GM21529 (cell line): ENCODE measurements around the gene MYLK.

Source experiments
- ATAC-seq: cut with Tn5 transposase; IDR thresholded peaks from one replicate; pipeline ENCODE4 v1.9.1; 2021; ENCODE audit not compliant: unreplicated experiment

The MYLK gene

DNA sequence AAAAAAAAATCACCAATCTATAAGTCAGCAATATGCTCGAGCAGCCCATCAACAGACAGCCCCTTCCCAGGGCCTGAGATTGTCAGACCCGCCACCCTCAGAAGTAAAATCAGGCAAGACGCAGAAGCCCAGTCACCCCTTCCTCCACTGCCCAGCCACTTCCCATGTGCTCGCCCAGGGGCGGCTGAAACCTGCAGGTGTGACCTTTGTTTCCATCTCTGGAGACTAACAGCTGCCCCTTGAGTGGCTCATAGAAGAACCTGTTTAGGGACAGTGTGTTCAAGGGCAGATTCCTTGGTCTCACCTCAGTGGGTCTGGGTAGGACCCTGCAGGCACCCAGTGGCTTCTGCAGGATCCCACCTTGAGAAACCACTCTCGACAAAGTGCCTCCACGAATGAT is 105.6 kb downstream of the MYLK start:
- no peak for ATAC-seq

DNA sequence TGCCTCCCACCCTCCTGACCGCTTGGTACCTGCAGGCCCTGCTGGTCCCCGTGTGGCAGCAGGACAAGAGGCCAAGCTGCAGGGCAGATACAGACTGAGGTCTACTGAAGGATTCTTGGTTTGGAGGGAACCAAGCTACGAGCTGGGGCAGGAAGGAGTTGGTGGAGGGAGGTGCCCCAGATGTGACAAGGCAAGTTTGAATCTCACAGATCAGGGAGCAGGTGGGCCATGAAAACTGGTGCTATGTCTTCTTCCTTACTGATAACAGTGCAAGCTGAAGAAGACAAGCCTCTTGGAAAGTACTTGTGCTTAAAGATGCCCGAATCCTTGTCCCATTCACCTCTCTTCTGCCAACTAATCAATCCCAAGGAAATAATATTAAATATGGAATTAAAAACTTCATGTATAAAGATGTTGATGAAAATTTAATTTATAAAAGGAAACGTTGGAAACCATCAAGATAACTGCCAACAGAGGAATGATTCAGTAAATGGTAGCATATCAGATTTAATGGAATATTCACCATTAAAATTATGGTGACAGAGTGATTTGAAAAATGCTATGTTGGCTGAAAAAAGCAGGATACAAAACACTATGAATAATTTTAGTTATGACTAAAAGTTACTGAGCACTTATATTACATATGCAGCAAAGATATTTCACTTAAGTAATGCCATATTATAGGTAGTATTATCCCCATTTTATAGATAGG is 107.9 kb downstream of the MYLK start:
- ATAC-seq: no peak

DNA sequence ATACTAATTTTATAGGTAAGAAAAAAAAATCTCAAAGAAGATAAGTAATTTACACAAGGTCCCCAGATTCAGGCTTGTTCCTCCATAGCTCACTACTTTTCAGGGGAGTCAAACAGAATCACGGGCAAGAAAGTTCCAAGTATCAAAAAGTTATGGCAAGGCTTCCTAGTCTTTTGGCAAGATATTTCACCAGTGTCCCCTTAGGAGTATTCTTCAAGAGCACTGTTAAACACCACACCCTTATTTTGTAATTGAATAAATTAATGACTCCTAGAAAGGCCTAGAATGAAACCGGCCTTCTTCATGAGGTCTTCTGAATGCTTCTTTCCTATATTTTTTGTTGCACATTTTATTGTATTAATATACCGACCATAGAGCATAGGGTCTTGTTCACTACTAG is 109.7 kb downstream of the MYLK start:
- no peak for ATAC-seq

DNA sequence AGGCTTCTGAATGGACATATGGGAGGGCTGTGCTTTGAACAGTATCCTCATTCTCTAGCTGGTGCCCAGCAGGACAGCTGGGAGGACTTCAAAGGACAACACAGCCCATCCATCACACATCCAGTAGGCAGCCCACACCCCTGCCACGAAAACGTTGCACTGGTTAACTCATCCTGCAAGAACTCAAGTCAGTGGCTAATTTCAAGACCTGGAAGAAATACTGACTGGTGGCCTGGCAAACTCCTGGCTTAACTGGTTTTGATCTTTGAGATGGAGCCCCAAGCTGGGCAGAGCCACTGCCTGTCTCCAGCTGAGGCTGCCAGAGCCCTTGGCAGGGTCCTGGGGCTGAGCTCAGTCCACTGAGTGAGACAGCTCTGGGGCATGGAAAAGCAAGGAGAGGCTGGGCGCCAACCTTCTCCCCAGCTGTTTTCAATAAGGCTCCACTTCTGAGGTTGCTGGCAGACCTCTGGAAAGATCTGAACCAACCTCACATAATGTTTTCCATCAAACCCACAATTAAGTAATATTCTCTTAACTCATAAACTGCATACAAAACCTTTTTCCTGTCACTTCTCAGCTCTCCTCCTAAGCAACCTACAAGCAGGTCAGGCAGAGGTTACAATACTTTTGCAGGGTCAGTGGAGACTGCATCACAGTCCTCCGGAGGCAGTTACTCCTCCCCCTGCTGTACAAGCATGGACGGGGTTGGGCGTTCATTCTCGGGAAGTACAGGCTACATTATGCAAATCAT is 110.3 kb downstream of the MYLK start:
- ATAC-seq: no peak

DNA sequence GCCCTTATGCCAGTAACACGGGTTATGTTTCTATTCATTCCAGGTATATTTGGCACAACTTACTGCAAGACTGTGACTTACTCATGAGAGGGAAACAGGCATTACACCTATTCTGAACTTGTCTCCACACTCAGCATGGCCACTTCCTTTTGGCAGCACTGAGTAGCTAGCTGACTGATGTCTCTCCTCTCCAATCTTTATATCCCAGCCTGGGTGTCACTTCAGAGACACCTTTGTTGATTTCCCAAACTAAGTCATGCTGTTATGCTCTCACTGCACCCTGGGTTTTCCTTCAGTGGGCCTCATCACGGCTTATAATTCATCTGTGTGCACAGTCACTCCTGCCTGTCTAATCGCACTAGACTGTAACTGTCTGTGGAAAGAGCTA is 114.8 kb downstream of the MYLK start:
- ATAC-seq: no peak

DNA sequence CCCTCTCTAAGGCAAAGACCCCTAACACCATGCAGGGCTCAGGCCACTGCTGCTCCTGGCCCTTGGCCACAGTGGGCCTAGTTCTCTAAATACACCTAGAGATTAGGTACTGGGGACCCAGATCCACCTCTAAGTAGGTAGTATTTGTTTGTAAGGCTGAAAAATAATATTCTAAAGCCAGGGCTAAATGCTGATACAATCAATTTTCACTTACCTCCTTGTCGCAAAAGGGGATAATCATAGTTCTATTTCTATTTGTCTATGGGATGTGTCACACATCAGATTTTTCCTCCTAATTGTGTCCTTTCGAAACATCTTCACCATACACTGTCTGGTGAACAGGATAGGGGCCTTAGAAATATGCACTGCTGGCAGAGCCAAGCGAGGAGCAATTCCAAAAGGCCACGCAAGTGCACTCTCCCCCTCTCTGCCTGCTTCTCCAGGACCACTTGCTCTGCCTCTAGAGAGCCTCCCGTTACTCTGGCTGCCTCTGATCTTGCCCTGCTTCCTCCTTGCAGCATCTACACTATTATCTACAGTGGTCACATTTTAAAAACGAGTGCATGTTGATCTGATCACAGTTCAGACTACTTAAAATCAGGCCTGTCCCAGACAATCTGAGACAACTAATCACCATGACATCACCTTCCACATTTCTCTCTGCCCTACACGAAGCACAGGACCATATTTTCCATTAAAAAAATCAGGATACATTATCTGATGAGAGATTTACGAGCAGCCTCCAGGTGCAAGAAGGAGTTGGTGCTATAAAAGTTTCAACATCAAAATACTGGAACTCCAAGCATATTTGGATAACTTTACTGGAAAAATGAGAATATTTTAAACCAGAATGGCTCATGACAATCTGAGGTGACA is 115.4 kb downstream of the MYLK start:
- no peak for ATAC-seq

DNA sequence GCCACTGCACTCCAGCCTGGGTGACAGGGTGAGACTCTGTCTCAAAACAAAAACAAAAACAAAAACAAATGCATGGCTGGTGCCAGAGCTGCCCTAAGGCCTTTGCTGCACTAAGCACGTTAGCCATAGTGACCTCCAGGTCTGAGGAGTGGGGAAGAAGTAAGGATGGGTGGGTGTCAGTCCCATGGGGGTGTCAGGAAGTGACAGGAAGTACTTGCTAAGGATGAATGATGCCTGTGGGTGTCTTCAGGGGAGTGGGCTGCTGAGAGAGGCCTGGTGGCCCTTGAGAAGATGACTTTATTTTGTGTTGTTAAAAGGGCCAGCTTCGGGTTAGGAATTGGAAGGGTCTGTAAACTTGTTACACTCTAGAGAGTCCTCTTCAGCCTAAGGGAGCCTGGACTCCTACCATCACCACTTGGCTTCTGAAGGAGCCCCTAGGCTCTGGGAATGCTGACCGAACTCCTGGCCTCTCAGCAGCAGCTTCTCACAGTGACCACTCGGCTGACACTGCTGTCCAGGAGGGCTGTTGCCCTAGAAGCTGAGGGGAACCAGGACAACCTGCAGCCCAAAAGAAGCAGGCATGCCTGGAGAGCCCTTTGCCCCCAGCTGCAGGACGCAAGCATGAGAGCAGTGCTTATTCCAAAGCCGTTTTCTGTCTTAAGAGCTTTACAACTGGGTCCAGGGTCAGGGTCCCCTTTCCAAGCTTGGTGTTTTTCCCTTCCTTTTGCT is 116.4 kb downstream of the MYLK start:
- no peak for ATAC-seq

DNA sequence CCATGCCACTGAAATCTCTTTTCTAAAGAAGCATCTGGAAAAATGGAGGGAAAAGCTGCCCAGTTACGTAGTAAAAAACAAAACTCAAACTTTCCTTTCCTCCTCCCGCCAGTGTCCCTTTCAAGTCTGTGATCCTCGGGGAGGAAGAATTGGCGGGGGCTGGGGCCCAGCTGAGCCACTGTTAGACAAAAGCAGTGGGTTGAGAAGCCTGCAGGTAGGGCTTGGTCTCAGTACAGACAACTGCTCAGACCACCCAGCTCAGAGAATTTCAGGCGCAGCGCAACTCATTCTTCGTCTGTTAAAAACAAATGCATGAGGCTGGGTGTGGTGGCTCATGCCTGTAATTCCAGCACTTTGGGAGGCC is 117.1 kb downstream of the MYLK start:
- ATAC-seq: no peak

DNA sequence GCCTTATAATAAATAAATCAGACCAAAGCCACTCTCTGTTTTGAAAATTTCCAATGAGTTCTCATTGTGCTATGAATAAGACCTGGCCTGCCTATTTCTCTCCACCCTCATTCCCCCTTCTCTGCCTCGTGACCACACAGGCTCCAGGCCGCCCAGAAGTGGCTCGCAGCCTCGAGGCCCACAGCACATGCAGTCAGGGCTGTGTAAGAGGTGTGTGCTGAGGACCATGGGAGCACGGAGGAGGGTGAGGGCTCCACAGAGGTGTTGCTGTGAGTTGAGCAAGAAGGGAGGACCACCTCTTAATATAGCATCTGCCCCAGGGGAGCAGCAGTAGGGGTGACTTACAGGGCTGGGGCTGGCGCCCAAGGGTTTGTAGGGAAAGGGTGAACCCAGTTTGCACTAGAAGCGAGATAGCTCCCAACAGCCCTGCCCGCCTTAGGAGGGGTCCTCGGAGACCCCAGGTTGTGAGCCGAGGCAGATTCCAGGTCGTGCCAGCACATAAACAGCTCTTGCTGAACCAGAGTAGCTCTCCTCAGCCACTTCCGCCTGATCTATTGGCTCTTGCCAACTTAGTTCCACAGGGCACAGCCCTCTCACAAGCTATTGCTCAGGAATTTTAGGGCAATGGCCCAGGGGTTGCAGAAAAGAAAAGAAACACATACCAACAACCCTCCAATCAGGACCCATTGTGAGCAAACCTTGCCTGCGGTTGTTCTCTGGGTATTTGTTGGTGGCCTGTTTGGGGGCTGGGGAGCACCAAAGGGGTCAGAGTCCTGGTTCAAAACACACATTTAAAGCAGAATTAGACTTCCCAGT is 117.7 kb downstream of the MYLK start:
- ATAC-seq: no peak

DNA sequence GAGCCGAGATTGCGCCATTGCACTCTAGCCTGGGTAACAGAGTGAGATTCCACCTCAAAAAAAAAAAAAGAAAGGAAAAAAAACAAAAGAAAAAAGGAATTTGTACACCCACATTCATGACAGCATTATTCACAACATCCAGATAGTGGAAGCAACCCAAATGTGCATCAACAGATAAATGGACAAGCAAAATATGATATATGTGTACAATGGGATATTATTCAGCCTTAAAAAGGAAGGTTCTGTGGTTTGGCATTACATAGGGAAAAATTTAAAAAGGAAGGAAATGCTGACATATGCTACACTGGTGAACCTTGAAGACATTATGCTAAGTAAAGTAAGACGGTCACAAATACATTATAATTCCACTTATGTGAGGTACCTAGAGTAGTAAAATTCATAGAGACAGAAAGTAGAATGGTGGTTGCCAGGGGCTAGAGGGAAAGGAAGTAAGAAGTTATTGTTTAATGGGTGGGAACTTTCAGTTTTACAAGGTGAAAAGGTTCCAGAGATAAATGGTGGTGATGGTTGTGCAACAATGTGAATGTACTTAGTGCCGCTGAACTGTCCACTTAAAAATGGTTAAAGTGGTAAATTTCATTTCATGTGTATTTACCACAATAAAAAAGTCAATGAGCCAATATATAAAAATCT is 118.5 kb downstream of the MYLK start:
- no peak for ATAC-seq

DNA sequence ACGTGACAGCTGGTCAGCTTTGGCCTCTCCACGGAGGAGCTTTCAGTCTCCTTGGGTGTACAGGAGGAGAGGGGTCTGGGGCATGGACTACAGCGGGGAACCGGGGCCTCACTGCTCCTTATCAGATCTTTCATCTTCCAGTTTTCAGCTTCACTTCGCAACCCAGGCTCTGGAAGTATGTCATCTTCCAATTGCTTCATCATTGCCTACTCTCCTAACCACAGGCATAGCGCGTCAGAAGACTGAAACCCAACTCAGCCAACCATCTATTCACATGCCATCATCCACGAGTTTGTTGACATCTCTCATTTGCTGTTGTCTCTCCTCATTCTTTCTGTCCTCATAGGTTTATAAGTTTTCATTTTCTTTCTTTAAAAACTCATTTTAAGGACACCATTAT is 119.5 kb downstream of the MYLK start:
- no peak for ATAC-seq

DNA sequence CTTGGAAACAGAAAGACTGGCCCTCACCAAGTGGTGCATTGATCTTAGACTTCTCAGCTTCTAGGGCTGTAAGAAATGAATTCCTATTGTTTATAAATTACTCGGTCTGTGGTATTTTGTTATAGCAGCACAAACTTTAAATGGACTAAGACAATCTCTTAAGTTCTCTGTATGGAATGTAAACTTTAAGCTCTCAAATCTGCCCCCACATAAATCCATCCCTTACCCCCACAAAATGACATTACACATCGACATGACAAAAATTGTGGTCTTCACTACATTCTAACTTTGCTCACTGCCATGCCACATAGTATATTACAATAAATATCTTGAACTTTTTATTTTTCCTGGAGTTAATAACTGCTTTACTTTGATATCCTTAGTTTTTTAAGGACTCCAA is 121.3 kb downstream of the MYLK start:
- no peak for ATAC-seq

DNA sequence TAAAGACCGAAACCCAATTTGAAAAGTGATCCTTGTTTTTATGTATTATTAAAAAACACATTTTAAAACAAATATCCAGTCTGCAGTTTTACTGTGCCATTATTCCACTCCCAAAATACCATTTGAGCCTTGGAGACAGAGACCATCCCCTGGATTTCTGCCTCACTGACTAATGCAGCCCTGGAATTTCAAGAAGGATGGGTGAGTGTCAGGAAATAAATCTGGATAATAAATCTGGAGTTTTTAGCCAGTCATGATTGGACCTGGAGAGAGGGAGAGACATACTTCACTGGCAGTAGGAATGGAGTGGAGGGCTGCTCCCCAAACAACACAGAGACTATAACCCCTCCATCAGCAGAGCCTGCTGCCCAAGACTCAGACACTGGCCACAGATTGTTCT is 123.3 kb downstream of the MYLK start:
- no peak for ATAC-seq

DNA sequence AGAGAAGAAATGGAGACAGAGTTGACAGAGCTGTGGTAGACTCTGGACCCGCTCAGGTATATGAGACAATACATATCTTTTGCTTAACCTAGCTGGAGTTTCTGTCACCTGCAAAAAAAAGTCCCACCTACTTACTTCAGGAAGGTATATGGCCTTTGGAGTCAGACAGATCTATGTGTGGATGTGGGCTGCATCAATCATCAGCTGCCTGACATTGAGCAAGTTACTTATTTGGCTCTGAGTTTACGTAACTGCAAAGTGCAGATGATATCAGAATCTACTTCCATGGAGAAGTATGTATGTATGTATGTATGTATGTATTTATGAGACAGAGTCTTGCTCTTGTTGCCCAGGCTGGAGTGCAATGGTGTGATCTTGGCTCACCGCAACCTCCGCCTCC is 124.3 kb downstream of the MYLK start:
- no peak for ATAC-seq

DNA sequence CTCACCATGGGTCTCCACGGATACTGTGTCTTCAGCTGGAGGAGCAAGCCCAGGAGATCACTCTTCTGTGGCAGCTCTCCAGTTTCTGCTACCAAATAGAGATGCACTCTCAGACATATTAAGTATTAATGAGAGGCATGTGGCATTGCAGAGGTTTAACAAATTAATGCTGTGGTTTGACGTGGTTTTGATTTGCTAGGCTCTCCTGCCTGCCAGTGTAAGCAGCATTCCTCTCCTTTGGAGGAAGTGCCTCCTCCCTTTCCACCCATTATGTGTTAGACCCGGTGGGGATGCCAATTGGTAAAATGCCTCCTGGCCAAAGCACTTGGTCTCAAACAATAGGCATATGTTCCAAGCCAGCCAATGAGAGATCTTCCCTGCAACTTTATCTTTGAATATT is 124.8 kb downstream of the MYLK start:
- ATAC-seq: no peak

DNA sequence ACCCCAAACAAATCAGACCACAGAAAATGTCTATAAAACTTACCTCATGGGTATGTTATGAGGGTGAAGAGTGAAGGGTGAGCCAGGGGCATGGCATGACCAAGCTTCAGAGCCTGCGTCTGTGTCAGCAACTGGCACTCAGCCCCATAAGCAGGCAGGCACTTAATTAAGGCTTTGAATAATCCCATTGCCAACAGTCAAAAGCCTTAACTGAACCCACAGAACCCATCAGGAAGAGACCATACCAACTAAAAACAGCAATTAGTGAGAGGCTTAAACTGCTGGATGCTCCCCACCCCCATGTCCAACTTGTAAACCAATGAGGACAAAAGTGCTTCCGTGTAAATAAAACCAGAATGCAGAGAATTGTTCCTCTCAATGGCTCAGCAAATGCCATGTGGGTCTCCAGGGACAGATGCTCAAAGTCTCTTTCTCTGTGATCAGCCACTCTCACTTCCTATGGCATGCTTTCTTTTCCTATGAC is 126.0 kb downstream of the MYLK start:
- ATAC-seq: no peak

DNA sequence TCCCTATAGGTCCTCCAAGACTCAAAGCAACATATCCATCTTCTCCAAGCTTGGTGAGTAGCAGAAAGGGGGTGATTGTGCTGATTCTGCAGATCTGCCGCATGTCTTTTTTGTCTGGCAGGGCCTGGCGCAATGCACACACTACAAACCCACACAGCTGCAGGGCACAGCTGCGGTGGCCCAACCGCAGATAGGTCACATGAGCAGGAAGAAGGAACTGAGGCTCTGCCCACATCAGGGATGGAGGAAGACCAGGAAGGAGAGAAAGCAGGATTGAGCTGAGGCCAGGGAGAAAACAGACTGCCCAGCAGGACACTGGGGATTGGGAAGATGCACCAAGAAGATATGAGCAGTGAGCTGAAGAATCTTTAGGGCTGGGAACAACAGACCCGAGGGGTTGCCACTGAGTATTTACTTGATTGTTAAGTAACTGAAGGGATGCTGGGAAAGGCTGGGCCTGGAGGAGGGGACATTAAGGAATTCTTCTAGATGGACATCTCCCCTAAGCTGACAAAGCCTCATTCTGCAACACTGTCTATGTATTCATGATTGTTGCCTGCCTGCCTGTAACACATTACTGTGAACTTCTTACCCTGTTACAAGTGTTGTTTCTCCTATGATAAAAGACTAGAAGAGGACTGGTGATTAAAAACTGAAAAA is 126.7 kb downstream of the MYLK start:
- no peak for ATAC-seq

DNA sequence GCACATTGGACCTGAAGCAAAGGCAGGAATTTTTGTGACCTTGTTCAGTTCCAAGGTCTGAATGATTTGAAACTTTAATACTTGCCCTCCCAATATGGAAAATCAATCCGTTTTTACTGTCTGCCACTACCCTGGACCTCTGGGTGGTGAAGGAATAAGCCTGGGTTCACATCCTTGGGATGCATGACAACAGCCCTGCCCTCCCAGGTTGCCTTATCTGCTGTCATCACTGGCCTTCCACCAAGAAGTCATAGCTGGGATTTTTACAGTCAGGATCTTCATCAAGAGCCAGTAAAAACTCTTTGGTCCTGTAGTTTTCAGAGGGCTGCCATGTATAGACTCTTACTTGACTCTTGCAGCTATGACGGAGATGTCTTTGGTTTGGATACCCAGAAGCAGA is 128.6 kb downstream of the MYLK start:
- ATAC-seq: no peak

DNA sequence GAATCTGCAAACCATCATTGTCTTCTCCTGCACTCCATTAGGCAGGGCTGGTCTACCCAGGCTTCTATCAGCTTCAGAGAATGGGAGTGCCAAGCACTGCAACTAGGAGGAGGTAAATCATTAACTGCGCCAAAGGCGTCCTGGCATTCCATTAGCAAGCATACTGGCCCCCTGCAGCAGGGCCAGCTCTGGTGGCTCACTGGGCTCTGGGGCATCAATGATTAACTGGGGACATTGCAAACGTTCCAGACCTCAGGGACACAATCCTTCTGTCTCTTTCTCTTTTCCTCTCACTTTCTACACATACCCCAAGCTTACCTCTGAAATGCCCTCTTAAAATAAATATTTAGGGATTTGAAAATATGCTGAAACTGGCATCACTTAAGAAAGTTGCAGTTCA is 129.0 kb downstream of the MYLK start:
- ATAC-seq: no peak
